Placental pericyte (primary cell): ENCODE data around the gene ZNF174. TPM values are rescaled to one million over a fixed set of nuclear protein-coding genes. Genes with fewer than 3 reads are reported as not detected.

Experiments
- total RNA-seq: library from RNA; depleted of rRNA; stranded (reverse); fragments of >200 nt; gene quantifications from 2 replicates; pipeline ENCODE4 v1.2.3, GENCODE V29; 2012

Gene ZNF174
- 5.0 and 9.3 TPM in 2 replicates for total RNA-seq

DNA sequence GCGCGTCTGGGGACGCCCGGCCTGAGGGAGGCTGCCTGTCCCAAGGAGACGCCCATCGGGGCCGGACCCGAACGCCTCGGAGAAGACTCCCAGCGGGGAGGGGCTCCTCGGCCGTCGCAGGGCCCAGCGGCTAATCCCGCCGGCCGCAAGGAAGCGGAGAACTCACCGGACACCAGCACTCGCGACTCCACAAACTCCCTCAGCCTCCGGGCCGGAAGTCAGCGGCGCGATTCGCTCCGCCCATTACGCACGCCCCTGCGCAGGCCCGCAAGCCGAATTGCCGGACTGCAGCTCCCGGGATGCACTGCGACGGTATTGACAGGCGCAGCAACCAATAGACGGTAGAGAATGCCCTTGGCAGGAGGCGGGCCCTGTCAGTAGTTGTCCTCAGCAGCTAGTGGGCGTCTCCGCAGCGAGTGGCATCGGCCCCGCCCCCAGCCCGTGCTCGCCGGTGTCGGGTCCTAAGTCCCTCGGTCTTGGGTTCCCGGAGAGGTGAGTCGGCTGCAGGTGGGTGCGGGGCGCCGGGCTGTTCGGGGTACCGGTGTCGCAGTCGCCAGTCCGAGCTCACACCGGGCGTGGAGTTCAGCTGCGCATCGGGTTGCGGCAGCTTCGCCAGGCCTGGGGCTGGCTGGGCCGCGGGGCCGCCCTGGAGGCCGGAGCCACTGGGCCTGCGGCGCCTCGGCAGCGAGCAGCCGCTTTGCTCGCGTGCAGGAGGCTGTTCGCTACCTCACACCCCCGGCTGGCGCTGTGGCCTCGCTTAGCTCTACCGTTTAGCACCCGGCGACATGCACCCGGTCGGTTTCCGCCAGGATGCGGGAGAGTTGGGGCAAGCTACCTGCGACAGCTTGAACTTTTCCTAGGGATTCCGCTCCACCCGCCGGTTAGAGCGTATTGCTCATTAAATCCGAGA lies at the start of gene ZNF174, which contains the start of gene ZSCAN32:
ZNF174 (plus strand) TSS at position 437 of the 910 bp plus-strand sequence. CDS start 790 bp downstream, outside the sequence.
ZSCAN32 (minus strand) TSS at position 226 of the 910 bp plus-strand sequence. CDS start 3,447 bp downstream, outside the sequence.

GRCh38 chr16:3355589-3355988 lies 45.4 kb upstream of the ZNF174 start, which contains the start of gene OR2C1:
OR2C1 (plus strand) TSS chr16:3355889; CDS start chr16:3355941, 52 bp downstream.

DNA sequence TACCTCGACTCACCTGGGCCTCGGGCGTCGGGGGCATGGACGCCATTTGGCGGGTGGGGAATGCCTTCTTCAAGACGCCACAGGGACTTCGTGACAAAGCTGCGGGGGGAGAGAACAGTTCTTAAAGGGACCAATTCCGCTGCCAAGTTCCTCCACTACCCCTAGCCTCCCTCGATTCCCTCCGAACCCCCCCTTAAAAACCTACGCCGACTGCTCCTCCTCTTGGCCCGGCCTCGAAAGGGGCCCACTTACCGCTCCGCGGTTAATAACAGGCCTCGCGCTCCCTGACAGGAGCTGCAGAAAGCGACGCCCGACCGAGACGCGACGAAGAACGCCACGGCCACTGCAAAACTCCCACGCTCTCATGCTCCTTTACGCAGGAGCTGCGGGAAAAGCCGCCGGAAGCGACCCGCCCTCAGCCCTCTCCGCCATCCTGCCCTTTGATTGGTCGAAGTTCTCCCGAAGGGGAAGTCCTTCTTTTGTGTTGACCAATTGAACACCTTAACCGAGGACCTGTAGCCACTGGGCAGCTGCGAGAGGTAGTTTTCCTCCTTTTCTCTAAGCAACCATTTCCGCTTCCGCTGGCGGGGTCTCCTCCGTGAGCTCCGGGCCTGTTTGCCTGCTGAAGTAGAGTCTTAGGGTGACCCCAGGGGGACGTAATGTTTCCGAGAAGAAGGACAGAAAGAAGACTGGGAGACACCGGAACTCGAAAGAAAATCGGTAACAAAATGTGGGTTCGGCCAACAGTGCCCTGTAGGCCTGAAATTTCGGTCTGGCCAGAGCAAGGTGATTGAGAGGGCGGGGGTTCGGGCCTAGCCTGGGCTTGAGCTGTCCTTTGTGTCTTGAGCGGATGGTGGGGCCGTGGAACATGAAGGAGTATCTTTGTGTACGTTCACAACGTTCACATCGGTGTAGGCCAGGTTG lies 42.4 kb downstream of the ZNF174 start, which contains the start of the genes NAA60 and ZNF597:
NAA60 (plus strand) TSS at position 573 of the 924 bp plus-strand sequence. CDS start 32,548 bp downstream, outside the sequence.
ZNF597 (minus strand) TSS at position 397 of the 924 bp plus-strand sequence; CDS start at position 46, 351 bp downstream.

Other genes starting within 250 kb of the ZNF174 start
- not detected in 2 replicates for gene OR1F1, start 213.0 kb upstream of the ZNF174 start, total RNA-seq
- 12.9 and 14.0 TPM in 2 replicates for gene ZNF200, start 166.1 kb upstream of the ZNF174 start, total RNA-seq
- not detected in 2 replicates for gene MEFV, start 144.6 kb upstream of the ZNF174 start, total RNA-seq
- 49.5 and 54.7 TPM in 2 replicates for gene ZNF263, start 117.7 kb upstream of the ZNF174 start, total RNA-seq
- 2.4 and 3.6 TPM in 2 replicates for gene TIGD7, start 95.8 kb upstream of the ZNF174 start, total RNA-seq
- gene ZNF75A, start 95.7 kb upstream of the ZNF174 start, total RNA-seq = 22.3 and 28.1 TPM in 2 replicates
- gene OR2C1, start 45.3 kb upstream of the ZNF174 start, total RNA-seq = 0.22 TPM in 1 of 2 replicates, not detected in the other
- gene ZSCAN32, start 211 bp upstream of the ZNF174 start, total RNA-seq = 9.8 and 11.6 TPM in 2 replicates
- 4.2 and 5.6 TPM in 2 replicates for gene ZNF597, start 42.3 kb downstream of the ZNF174 start, total RNA-seq
- 15.5 and 17.3 TPM in 2 replicates for gene NAA60, start 42.5 kb downstream of the ZNF174 start, total RNA-seq
- not detected in 2 replicates for gene C16orf90, start 94.3 kb downstream of the ZNF174 start, total RNA-seq
- gene CLUAP1, start 99.8 kb downstream of the ZNF174 start, total RNA-seq = 11.0 and 20.8 TPM in 2 replicates
- not detected in 2 replicates for gene NLRC3, start 176.2 kb downstream of the ZNF174 start, total RNA-seq
- gene SLX4, start 210.4 kb downstream of the ZNF174 start, total RNA-seq = 2.8 and 9.7 TPM in 2 replicates